ENCODE results near the gene GCNT4.
A peak's percentile ranks its signal among the peaks of the same experiment; 100 is the strongest.
"Not testable (repeated sequence)": the region's sequence is repeated elsewhere in the genome, so short reads cannot be mapped to it uniquely, and the experiment has no call there.

Gene GCNT4

GRCh38 chr5:75052192-75053053 is at the start of gene GCNT4:
GCNT4 (minus strand) TSS chr5:75052558; CDS start chr5:75030037, 22,521 bp downstream.
- peak; percentile 30 to 38 for DNase-seq (ENCODE audit: low read depth in 2 of 2)

GRCh38 chr5:75095956-75096355 is 43.6 kb upstream of the GCNT4 start:
- DNase-seq (ENCODE audit: low read depth in 2 of 2): not testable (repeated sequence)

DNA sequence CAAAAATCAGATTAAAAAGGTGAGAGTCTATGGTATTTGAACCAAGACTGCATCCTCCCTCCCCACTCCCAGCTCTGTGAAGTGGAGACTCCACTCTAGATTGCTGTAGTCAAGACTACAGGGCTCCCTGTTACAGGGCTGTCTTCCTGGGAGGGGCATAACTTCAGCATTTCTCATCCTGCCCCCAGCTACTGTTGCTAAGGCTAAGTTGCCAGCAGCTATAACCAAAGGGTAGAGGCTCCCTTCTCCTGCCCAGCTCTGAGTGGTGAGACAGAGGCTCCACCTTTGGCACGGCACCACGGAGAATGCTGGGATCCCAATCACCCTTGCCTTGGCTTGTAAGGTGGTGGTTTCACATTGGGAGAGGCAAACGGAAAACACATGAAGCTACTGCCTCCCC is 39.2 kb upstream of the GCNT4 start:
- DNase-seq (ENCODE audit: low read depth in 2 of 2): no peak

DNA sequence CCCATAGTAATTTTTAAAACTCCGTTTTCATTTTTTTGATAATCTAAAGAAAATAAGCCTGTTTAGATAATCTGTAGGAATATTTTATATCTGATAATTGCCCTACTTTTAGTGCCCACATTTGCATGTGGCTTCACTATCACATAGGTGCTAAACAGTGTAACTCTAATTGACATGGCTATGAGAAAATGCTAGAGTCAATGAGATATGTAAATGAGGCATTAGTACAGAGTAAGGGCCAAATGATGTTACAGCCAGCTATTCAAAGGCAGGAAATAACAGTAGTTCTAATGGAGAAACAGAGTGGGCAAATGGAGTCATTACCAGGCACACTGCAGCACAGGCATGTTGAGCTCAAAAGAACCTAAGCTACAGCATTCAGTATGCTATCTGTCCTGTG is 37.3 kb upstream of the GCNT4 start:
- DNase-seq (ENCODE audit: low read depth in 2 of 2): no peak

DNA sequence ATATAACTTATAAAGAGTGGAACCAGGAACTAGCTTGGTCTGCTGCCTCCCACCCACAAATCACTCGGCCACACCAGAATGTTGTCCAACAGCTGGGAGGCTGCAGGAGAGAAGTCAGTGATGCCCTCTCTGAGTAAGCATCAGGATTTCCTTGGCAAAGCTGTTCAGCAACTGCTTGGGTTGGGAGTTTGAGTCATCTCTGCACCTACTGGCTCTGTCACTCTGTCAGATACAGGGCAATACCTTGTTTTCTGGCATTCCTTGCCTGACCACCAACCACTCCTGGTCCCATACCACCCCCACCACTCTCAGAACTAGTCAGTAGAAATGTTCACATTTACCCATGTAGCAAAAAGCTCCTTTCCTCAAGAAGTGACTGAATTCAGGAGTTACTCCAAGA is 36.8 kb upstream of the GCNT4 start:
- peak in 1 of 2 donors; percentile 31 for DNase-seq (ENCODE audit: low read depth in 2 of 2)

GRCh38 chr5:75088648-75089047 is 36.3 kb upstream of the GCNT4 start:
- DNase-seq (ENCODE audit: low read depth in 2 of 2): no peak

- DNase-seq (ENCODE audit: low read depth in 2 of 2): no peak
These were observed 29.2 kb upstream of the GCNT4 start for GRCh38 chr5:75081510-75081909.

DNA sequence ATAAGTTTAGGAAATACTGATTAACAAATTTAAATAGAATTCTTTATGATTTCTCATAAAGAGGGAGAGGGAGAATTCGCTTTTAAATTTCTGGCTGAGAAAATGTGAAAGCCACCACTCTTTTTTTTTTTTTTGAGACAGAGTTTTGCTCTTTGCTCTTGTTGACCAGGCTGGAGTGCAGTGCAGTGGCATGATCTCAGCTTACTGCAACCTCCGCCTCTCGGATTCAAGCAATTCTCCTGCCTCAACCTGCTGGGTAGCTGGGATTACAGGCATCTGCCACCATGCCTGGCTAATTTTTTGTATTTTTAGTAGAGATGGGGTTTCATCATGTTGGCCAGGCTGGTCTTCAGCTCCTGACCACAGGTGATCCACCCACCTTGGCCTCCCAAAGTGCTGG is 27.0 kb upstream of the GCNT4 start:
- DNase-seq (ENCODE audit: low read depth in 2 of 2): not testable (repeated sequence)

DNA sequence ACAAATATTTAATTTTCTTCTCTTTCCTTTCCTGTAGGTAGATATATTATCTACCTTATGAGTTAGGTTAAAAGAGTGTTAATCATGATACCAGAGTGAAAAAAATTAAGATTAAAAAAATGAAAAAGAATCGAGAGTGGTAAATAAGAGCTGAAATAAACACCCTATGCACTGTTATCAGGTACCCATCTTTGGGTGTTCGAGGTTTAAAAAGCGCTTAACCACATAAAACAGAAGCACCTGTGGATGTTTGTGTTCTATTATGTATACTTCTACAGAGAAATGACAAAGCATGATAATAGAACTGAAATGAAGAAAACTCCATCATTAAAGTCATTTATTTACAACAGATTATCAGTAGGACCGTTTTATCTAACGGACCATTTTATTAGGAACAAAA is 25.7 kb upstream of the GCNT4 start:
- DNase-seq (ENCODE audit: low read depth in 2 of 2): no peak

DNA sequence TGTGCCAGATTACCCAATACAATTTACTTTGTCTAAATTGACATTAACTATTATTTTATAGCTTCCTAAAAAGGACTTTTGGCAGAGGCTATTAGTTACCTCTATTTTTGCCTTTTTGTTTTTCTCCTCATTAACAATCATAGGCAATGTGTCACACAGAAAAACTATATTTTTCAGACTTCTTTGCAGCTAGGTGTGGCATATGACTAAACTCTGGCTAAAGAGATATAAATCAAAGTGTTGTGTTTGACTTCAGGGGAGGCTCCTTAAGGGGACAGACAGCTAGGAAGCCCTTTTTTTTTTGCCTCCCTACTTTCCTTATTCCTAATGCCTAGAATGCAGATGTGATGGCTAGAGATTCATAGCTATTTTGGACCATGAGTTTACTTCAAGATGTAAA is 19.7 kb upstream of the GCNT4 start:
- no peak for DNase-seq (ENCODE audit: low read depth in 2 of 2)

DNA sequence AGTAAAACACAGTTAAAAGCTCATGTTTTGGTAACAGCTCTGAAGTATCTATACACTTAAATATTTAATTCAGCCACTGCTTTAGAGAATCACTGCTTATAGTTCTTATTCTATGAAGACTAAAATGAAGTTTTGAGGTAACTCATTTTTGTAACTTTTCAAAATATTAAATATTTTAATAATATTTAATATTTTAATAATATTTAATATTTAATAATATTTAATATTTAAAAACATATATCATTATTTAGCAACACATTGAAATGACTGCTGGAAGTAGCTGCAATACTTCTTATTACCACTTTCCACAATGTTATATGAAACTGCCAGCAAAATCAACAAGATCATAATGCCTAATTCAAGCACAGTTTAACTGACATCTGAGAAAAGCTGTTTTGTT is 18.7 kb upstream of the GCNT4 start:
- DNase-seq (ENCODE audit: low read depth in 2 of 2): no peak

DNA sequence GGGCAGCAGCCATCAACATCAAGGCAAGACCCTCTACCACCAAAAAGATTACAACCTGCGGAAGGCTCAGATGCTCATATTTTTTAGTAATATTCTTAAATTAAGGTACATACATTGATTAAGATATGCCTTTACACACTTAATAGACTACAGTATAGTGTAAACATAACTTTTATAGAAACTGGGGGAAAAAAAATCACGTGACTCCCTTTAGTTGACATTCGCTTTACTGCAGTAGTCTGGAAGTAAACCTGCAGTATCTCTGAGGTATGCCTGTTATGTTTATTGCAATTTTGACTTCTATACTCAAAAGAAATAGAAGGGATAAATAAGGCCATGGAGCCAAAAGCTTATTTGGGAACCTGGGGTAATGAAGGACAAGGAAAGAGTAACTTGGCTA is 15.1 kb upstream of the GCNT4 start:
- no peak for DNase-seq (ENCODE audit: low read depth in 2 of 2)

DNA sequence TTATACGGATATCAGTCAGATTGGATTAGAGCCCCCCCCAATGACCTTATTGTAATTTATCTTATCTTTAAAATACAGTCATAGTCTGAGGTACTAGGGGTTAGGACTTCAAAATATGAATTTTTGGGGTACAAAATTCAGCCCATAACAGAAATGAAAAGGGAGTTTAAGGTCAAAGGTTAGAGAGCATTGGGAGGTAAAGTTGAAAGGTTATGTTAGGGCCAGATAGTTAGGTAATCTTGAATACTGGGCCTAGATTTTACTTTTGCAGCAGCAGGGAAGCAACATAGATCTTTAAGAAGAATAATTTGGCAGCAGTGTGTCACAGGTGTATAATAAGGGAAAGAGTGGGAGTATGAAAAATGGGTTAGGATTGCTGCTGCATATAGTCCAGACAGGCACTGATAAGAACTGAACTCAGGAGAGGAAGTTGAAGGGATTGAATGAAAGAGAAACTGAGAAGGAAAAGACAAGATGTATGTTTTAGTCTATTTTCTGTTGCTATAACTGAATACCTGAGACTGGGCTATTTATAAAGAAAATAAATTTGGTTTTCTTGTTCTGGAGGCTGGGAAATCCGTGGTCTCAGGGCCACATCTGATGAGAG is 10.7 kb upstream of the GCNT4 start:
- DNase-seq (ENCODE audit: low read depth in 2 of 2): no peak

- DNase-seq (ENCODE audit: low read depth in 2 of 2): no peak
These were observed 7.7 kb upstream of the GCNT4 start for GRCh38 chr5:75059912-75060545.

GRCh38 chr5:75058986-75059535 is 6.7 kb upstream of the GCNT4 start:
- DNase-seq (ENCODE audit: low read depth in 2 of 2): no peak

DNA sequence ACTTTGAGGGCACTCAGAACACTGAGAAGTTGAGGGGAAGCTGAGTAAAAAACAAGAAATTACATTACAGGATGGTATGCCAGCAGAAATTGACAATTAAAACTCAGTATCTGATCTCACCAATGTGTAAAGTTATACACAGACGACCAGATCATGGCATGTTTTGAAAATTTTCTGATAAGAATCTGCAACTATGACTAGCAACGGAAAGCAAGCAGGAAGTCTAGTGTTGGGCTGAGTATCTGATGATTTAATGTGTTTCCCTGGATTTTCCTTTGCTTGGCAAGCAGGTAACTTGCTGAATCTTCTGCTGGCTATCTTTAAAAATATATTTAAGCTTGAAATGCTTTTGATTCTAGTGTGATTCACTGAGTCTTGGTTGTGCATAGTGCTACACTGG is 5.2 kb upstream of the GCNT4 start:
- DNase-seq (ENCODE audit: low read depth in 2 of 2): no peak

DNA sequence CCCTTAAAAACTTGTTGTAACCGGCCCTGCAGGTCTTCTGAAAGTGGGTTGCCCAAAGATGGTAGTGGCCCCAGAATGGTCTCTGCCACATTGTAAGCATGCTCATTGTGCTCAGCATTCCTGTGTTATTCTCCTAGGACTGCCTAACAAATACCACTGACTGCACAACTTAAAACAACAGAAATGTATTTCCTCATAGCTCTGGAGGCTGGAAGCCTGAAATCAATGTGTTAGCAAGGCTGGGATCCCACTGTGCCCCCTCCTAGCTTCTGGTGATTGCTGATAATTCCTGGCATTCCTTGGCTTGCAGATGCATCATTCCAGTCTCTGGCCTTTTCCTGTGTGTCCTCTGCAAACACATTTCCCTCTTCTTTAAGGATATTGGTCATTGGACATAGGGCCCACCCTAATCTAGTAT is 3.4 kb upstream of the GCNT4 start:
- no peak for DNase-seq (ENCODE audit: low read depth in 2 of 2)

DNA sequence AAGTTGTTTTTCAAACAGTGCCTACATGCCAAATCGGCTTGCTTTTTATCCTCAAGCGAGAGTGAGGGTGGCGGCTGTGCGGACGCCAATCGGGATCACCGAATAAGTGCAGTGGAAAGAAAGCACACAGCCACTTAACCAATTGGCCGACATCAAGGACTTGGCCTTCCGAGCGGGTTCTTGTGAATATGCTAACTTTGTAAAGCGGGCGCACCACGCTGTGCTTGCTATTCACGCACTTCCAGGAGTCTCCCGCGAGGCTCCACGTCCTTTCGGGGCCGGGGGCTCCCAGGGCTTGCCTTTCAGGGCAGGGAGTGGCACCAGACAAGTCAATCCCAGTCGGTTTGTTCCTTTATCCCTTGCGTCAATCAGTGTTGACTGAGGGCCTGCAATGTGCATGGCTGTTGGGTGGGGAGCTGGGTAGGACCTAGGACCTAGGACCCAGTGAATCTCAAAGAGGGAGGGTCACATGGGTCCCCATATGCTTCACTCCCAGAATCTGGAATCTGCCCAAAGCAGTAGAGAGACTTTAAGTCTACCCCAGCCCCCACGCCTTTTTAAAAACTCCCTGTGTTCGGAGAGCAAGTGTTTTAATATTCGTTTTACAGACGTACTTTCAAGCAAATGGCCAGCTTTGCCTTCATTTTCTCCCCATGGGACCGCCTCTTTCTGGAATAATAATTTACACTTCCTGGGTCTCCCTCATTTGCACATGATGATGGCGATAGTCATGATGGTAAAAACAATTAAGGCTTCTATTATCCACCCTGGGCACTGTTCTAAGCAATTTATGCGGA is 2.0 kb upstream of the GCNT4 start:
- no peak for DNase-seq (ENCODE audit: low read depth in 2 of 2)

- DNase-seq (ENCODE audit: low read depth in 2 of 2): peak; percentile 27 to 43
These were observed 1.2 kb upstream of the GCNT4 start for GRCh38 chr5:75053304-75054133.

DNA sequence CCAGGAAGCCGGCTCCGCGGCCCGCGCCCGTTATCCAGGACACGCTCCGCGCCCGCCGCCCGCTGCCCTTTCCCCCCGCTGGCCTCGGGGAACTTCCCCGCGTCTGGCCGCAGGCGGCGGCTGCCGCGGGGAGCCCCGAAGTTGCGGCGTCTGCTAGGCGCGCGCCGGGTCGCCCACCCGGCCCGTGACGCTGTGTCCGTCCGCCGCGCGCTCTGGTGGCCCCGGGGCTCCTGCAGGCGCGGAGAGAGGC is 621 bp upstream of the GCNT4 start:
- peak in 1 of 2 donors; percentile 17 for DNase-seq (ENCODE audit: low read depth in 2 of 2)

DNA sequence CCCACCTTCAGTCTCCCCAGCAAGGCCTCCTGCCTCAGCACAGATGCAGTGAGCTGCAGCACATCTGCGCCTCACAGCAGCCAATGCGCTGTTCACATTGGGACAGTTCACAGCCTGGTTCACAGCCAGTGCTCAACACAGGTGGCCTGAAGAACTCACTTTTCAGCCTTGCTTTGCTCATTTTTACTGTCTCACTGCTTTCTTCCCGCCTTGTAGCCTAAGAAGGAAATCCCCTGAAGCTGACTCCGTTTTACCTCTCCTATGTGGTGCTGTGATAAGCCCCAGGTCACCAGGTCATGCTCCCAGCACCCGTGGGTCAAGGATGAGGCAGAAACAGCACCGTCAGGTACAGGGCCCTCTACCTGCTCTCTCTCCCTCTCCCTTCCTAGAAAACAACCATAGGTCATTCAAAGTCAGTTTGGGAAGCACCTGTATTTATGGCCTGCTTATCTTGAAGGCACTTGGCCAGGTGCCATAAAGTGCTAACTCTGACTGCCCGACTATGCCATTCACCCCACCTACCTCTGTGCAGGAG is 1.1 kb downstream of the GCNT4 start:
- DNase-seq (ENCODE audit: low read depth in 2 of 2): no peak
